ENCODE measurements around the gene CDC5L. TPM values are rescaled to one million over a fixed set of nuclear protein-coding genes. Genes with fewer than 3 reads are reported as not detected.
A peak's percentile ranks its signal among the peaks of the same experiment; 100 is the strongest.

The CDC5L gene
- total RNA-seq, 1 experiment from 2014 or later: 43.9 TPM

DNA sequence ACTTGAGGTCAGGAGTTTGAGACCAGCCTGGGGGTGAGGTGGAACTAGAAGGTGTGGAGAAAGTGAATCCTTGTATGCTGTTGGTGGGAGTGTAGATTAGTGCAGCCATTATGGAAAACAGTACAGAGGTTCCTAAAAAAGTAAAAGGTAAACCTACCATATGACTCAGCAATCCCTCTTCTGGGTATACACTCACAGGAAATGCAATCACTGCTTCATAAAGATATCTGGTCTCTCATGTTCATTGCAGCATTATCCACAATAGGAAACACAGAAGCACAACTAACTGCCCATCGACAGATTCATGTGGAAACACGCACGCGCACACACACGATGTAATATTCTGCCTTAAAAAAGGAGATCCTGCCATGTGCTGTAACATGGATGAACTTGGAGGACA is 66.7 kb downstream of the CDC5L start:
- TF ChIP-seq, protein P1, sequence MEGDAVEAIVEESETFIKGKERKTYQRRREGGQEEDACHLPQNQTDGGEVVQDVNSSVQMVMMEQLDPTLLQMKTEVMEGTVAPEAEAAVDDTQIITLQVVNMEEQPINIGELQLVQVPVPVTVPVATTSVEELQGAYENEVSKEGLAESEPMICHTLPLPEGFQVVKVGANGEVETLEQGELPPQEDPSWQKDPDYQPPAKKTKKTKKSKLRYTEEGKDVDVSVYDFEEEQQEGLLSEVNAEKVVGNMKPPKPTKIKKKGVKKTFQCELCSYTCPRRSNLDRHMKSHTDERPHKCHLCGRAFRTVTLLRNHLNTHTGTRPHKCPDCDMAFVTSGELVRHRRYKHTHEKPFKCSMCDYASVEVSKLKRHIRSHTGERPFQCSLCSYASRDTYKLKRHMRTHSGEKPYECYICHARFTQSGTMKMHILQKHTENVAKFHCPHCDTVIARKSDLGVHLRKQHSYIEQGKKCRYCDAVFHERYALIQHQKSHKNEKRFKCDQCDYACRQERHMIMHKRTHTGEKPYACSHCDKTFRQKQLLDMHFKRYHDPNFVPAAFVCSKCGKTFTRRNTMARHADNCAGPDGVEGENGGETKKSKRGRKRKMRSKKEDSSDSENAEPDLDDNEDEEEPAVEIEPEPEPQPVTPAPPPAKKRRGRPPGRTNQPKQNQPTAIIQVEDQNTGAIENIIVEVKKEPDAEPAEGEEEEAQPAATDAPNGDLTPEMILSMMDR (conservative IDR thresholded peaks at IDR 0.05; ENCODE audit: low read depth, low read length): no peak
- TF ChIP-seq EZH2 (IDR thresholded peaks at IDR 0.05; ENCODE audit: borderline replicate concordance, low read depth, low read length, poor library complexity, severe bottlenecking): no peak
- BruUV-seq (replicated peaks): no TSS peak
- intact Hi-C loops (cut with micrococcal nuclease; ENCODE audit: unreplicated experiment): no loop called here
- DNase-seq (ENCODE audit: low spot score): no peak
- Histone ChIP-seq H3K4me3 (ENCODE audit: low read depth, low read length, poor library complexity, severe bottlenecking) (no peak overlapping the region), H3K4me1 (ENCODE audit: insufficient read depth, low read length, poor library complexity, severe bottlenecking) (no peaks in the 10 kb centered on the region), H3K27me3 (replicated peaks; ENCODE audit: insufficient read depth, low read depth, low read length, poor library complexity) (no peaks in the 10 kb centered on the region), H3K27ac (ENCODE audit: low read depth, low read length, poor library complexity, severe bottlenecking) (no peak overlapping the region), H3K36me3 (ENCODE audit: insufficient read depth, low read length, poor library complexity, severe bottlenecking) (peaks cover 6% of the 10 kb centered on the region), H3K9me3 (ENCODE audit: low read depth, low read length, poor library complexity, severe bottlenecking) (no peaks in the 10 kb centered on the region)
- CTCF ChIA-PET: no interaction called here
- POLR2A ChIA-PET (ENCODE audit: low non-redundant PET): no interaction called here

DNA sequence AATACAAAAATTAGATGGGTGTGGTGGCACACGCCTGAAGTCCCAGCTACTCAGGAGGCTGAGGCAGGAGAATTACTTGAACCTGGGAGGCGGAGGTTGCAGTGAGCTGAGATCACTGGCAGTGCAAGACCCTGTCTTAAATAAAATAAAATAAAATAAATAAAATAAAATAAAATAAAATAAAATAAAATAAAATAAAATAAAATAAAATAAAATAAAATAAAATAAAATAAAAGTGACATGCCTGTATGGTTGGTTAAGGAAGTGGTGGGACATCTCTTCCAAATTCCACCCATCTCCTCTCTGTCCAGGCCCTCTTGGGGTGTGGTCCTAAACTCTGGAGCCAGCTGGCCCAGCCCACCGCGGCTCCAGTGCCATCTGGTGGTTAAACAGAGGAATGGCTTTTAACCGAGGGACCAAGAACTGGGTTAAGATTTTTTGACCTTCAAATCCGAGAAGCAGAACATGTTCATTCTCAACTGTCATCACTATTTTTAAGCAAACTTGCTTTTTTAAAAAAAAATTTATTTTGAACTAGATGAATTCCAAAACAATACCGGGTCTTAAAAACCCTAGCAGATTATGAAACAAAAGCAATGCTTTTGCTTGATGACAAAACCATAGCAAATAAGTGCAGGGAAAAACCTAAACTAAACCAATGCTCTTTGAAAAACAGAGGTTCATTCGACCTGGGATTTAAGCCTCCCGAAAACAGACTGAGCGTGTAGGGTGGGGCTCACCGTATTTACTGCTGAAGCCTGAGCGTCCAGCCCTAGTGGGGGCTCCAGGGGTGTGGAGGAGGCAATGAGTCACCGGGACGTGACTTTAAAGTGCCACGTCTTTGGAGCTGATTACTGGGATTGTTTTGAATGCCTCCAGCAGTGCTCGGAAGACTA is 68.8 kb downstream of the CDC5L start:
- peak; percentile 77 for DNase-seq (ENCODE audit: low spot score)
- intact Hi-C loops (cut with micrococcal nuclease; ENCODE audit: unreplicated experiment): loop anchor here (2.0 to 5.0 kb wide), 2 partner anchors 26 to 189 kb away; partner anchors contain the start of gene NFKBIE
- H3K4me3 ChIP-seq (ENCODE audit: low read depth, low read length, poor library complexity, severe bottlenecking): no peak overlapping the region
- H3K27ac ChIP-seq (ENCODE audit: low read depth, low read length, poor library complexity, severe bottlenecking): no peak overlapping the region
- no peak for TF ChIP-seq EZH2 (IDR thresholded peaks at IDR 0.05; ENCODE audit: borderline replicate concordance, low read depth, low read length, poor library complexity, severe bottlenecking)
- TF ChIP-seq, protein P1 (conservative IDR thresholded peaks at IDR 0.05; ENCODE audit: low read depth, low read length): peak; percentile 88
- BruUV-seq (replicated peaks): no TSS peak
- H3K4me1 ChIP-seq (ENCODE audit: insufficient read depth, low read length, poor library complexity, severe bottlenecking): no peaks in the 10 kb centered on the region
- ChIA-PET POLR2A (ENCODE audit: low non-redundant PET) (no interaction called here), CTCF (interaction anchor here (0.6 to 1.0 kb wide), 2 partner anchors 9 to 34 kb away, joined by 3 read pairs; no protein-coding TSS in a partner anchor)
- H3K27me3 ChIP-seq (replicated peaks; ENCODE audit: insufficient read depth, low read depth, low read length, poor library complexity): no peaks in the 10 kb centered on the region
- H3K36me3 ChIP-seq (ENCODE audit: insufficient read depth, low read length, poor library complexity, severe bottlenecking): peaks cover 6% of the 10 kb centered on the region
- no peaks in the 10 kb centered on the region for H3K9me3 ChIP-seq (ENCODE audit: low read depth, low read length, poor library complexity, severe bottlenecking)

DNA sequence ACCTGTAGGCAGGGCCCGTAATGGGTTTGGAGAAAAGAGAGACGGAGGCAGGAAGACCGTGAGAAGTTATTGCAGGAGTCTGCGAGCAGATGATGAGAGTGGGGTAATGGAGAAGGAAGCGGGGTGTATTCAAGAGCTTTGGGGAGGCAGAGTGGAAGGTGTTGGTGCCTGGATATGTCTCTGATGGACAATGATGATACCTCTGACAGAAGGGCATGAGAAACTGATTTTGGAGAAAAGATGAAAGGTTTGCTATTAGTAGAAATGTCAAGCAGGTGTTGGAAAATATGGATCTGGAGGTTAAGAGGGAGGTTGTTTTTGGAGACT is 69.4 kb downstream of the CDC5L start:
- no peaks in the 10 kb centered on the region for H3K27me3 ChIP-seq (replicated peaks; ENCODE audit: insufficient read depth, low read depth, low read length, poor library complexity)
- no peak overlapping the region for H3K4me3 ChIP-seq (ENCODE audit: low read depth, low read length, poor library complexity, severe bottlenecking)
- no peaks in the 10 kb centered on the region for H3K4me1 ChIP-seq (ENCODE audit: insufficient read depth, low read length, poor library complexity, severe bottlenecking)
- ChIA-PET POLR2A (ENCODE audit: low non-redundant PET) (no interaction called here), CTCF (interaction anchor here (0.5 kb wide), 1 partner anchor 136 kb away, joined by 3 read pairs; no protein-coding TSS in a partner anchor)
- no peaks in the 10 kb centered on the region for H3K9me3 ChIP-seq (ENCODE audit: low read depth, low read length, poor library complexity, severe bottlenecking)
- H3K36me3 ChIP-seq (ENCODE audit: insufficient read depth, low read length, poor library complexity, severe bottlenecking): peaks cover 1% of the 10 kb centered on the region
- intact Hi-C loops (cut with micrococcal nuclease; ENCODE audit: unreplicated experiment): loop anchor here (2.0 to 5.0 kb wide), 2 partner anchors 26 to 190 kb away; partner anchors contain the start of gene NFKBIE
- no peak overlapping the region for H3K27ac ChIP-seq (ENCODE audit: low read depth, low read length, poor library complexity, severe bottlenecking)
- no peak for TF ChIP-seq EZH2 (IDR thresholded peaks at IDR 0.05; ENCODE audit: borderline replicate concordance, low read depth, low read length, poor library complexity, severe bottlenecking)
- TF ChIP-seq, protein P1 (conservative IDR thresholded peaks at IDR 0.05; ENCODE audit: low read depth, low read length): no peak
- DNase-seq (ENCODE audit: low spot score): no peak
- no TSS peak for BruUV-seq (replicated peaks)

All from A673 (cell line).